HTR-8/SVneo (cell line): ENCODE results near the gene AVPR2.

ENCODE experiments used
- DNase-seq: peaks from one replicate; pipeline ENCODE4 v3.0.0; 2011; ENCODE audit warnings: low spot score, mixed read lengths; ENCODE audit not compliant: insufficient read length
- FAIRE-seq: peaks from 2 replicates; lab custom pipeline; 2011; peaks lifted over from hg19 to GRCh38; lab: Jason Lieb, UNC

Gene AVPR2

DNA sequence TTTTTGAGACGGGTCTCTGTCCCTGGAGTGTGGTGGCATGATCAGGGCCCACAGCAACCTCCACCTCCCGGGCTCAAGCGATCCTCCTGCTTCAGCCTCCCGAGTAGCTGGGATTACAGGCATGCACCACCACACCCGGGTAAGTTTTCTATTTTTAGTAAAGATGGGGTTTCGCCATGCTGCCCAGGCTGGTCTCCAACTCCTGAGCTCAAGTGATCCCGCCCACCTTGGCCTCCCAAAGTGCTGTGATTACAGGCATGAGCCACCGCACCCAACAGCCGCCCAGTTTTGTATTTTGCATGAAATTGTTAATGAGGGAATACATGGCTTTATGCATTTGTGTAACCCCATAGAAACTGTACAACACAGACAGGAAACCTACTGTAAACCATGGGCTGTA is 24.4 kb downstream of the AVPR2 start:
- FAIRE-seq (no peak), DNase-seq (no peak)

DNA sequence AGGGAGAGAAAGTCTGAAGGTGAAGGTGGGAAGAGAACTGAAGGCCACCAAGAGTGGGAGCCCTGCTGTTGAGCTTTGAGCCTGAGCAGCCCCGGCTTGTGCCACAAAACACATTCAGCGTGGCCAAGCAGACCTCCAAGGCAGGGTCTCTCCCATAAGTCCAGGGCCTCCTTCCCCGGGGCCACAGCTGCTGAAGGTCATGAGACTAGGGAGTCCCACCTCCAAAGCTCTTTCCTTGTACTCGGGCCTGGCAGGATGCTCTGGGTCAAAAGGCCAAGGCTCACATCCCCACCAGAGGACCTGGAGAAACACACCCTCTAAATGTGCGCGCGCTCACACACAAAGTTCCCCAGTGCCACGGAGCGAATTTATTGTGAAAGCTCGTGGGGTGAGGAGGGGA is 25.1 kb downstream of the AVPR2 start:
- FAIRE-seq = no peak
- DNase-seq = no peak

DNA sequence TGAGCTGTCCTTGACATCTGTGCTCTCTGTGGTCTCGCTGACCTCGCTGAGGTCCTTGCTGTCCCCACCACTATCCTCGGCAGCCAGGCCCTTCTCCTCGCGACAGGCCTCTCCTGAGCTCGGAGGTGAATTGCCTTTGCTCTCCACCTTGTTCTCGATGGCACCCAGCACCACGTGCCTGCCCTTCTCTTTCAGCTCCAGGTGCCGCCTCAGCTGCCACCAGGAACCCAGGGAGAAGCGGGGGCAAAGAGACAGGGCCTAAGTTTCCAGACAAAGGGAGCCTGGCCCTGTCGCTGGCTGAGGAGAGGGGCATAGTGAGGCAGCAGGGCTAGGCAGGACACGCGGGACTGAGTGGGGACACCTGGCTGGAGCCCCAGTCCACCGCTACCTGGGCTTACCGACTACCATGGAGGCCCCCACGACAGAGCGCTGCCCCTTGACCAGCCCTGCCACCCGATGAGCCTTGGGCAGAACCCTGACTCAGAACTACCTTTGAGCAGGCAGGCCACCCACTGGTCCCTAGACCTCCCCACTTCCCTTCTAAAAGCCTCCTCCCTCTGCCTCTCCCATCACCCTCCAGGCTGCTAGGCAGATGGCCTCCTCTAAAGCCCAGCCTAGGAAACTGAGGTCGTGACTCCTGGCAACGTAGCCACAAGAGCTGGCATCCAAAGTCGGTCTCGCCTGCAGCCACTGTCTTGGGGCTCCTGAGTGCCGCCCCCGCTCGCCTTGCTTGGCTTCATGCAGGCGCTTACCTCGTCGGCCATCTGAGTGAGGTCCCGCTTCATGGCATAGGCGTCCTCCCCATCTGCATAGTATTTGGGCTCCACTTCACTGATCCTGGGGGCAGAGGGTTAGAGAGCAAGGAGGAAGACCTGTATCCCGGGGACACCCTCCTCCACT is 25.8 kb downstream of the AVPR2 start:
- FAIRE-seq (no peak), DNase-seq (no peak)

DNA sequence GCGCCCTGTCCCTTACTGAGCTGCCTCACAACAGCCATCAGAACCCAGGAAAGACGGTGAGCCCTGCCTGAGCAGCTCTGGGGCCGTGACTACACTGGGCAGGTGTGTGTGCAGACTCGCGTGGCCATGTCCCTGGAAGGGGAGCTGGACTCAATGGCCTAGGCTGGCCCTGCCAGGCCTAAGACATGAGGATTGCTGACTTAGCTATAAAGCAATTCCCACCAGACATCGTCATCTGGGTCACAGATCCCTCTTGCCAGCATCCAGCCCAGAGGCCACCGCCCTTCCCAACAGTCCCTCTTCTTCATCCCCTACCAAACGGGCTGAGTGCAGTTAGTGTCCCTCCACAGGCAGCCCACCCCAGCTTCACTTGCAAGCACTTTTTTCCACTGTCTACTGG is 26.7 kb downstream of the AVPR2 start:
- no peak for FAIRE-seq
- no peak for DNase-seq

DNA sequence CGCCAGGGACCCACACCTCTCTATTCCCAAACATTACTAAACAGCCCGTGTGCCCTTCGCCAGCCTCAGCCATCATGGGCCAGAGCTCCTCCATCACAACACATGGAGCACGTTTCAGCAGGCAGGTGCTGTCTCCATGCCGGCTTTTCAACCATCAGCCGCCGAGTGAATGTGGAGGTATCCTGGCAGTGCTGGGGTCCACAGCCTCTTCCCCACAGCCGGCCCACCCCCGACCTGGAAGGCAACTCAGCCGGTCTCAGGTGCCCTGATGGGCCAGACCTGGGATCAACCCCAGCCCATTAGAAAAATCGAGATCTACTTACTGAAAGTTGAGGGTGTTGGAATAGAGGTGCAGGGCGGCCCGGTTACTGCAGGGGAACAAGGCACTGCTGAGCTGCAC is 27.3 kb downstream of the AVPR2 start:
- FAIRE-seq = no peak

DNA sequence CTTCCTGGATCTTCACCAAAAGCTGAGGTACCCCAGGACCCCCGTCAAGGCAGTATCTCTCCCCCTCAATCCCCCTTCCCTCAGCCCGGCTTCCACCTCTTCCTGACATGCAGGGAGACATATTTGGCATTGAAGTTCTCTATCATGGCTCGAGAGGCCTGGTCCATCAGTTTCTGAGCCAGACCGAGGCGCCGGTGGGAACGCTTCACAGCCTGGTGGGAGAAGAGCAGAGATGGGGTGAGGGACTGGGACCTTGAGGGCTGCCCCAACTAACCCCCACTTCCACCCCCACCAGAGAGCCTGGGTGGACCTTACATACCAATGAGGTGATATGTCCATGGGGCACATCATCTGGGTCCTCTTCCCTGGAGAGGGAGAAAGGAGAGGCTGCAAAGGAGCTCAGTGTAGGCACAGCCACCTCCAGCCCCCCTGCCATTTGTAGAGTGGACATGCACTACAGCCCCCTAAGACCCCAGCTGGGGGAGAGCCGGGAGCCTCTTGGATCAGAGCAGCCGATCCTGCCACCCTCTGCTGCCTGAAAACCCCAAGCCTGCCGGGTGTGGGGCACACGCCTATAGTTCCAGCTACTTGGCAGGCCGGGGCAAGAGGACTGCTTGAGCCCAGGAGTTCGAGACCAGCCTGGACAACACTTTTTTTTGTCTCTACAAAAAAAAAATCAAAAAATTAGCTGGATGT is 27.9 kb downstream of the AVPR2 start:
- DNase-seq (no peak), FAIRE-seq (no peak)

More for the DNA sequence above, 27.3 kb downstream of the AVPR2 start:
- DNase-seq = no peak

DNA sequence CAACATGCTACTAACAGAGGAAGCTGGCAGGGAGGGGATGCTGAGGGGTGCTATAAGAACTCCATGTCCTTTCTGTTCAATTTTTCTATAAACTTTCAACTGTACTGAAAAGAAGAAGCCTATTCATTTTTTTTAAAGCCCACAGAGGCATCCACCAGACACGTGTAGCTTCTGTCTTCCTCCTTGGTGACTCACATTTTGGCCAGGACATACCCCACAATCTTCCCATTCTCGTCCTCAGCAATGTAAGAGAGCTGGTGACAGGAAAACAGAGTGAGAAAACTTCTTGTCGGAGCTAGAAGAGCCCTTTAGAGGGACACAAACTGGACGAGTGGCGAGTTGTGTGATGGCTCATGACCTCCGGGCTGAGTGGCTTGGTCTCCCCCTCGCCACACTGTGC is 29.3 kb downstream of the AVPR2 start:
- FAIRE-seq (no peak), DNase-seq (no peak)

DNA sequence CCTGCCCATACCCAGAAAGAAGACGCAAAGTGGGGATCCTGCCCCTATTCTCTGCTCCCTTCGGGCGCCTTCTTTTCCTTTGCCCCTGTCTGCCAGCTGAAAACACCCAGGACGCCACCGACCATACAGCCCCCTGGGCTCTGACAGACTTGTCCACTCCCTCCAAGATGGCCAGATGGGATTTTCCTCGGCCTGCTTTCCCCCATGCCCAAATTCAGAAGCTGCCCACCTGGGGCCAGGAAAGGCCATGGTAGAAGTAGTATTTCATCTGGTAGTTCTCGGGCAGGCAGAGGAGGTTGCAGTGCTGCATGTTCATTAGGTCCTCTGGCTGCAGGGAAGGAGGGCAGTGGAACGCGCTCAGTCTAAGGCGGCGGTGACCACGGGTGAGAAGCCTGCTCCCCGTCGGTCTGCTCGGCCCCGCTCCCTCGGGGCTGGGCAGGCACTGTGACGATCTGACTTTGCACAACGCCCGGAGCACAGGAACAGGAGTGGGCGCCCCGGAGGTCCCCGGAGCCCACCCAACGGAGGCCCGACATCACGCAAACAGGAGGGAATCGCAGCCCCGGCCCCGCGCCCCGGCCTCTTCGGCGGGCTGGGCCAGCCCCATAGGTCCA is 29.8 kb downstream of the AVPR2 start:
- FAIRE-seq (no peak), DNase-seq (no peak)

DNA sequence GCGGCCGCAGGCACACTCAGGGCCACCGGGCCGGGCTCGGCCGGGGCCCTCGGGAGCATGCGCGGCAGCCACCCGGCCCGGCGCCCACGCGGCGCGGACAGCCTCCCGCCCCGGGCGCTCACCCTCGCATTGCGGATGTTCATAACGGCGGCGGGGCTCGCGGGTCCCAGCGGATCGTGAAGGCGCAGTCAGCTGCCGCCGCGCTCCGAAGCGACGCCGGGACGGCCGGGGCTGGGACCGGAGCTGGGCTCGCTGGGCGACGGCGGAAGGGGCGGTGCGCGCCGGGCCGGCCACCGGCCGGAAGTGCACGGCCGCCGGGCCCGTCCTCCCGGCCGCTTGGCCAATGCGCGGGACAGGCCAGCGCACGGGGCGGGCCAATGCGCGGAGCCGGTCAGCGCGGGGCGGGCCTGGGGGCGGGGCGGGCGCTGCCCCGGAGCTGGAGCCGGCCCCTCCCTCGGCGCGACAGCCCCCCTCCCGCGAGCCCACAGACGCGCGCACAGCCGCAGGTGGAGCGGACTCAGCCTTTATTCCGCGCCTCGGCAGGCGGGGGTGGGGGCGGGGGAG is 30.4 kb downstream of the AVPR2 start, which contains the start of gene NAA10:
Gene NAA10 (minus strand): TSS at position 276 of the 564 bp plus-strand sequence. CDS start 133 bp downstream, at position 143.
- peak; percentile 67 for DNase-seq
- no peak for FAIRE-seq

DNA sequence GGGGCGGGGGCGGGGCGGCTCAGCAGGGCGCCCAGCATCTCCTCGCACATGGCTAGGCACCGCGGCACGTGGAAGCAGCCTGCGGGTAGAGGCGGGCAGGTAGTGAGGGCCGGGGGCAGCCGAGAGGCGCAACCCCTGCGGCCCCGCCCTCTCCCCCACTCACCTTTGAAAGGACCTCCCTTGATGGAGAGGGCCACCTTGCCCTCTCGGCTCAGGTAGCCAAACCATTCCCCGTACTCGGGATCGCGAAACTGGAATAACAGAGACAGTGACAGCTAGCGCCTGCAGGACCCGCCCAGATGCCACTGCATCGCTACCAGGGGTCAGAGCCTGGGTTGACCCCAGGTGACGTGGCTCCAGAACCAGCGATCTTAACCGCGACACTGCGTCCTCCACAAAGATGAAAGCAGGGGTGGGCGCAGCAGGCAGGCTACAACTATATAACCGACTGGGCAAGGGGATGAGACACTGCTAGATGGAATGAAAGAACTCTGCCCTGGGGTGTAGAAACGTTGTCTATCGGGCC is 30.9 kb downstream of the AVPR2 start:
- FAIRE-seq = no peak
- no peak for DNase-seq

DNA sequence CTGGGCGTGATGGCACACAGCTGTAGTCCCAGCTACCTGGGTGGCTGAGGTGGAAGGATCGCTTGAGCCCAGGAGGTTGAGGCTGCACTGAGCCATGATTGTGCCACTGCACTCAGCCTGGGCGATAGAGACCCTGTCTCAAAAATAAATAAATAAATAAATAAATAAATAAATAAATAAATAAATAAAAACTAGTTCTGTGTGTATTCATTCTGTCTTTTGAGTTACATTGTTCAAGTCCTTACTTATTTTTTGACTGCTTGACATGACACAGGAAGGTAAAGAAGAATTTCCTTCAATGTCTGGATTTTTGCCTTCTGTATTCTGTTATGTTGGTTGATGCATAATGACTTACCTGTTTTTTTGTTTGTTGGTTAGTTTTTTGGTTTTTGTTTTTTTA is 32.6 kb downstream of the AVPR2 start:
- DNase-seq = no peak
- no peak for FAIRE-seq

DNA sequence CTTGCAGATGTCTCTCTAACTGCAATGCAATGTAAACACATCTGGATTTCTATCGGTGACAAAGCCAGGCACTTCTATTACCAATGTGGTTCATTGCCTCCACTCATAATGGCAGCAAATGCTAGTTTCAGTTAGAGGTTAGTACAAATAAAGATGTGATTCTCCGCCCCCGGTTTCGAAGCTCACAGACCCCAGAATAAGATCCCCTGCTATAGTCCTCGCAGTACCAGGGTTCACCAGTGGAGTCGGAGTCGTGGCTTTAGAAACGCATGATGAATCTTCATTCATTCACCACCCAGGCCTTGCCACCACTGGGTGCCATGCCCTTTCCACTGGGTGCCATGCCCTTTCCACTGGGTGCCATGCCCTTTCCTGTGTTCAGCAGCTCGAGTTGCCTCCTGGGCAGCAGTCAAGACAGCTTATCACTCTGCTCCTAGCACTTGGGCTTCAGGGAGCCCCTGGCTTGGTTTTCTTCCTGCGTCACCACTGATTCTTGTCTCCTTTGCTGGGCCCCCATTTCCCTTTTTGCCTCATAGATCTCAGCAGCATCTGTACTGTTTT is 33.8 kb downstream of the AVPR2 start:
- FAIRE-seq = no peak

DNA sequence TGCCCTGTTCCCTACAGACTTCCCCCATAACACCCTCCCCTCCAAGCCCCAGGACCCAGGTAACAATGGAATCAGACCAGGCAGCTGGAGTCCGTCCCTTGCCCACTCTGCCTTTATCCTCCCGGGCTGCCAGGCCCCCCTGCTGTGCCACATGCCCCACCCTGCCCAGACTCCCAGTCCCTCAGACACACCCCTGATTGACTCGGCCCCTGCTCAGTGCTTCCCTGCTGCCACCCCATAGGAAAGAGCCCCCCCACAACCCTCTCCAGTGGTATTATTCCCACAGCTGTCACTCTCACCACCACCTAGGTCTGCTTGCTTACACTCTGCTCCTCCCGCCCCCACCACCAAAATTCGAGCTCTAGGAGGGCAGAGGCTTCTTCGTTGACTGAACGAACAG is 35.1 kb downstream of the AVPR2 start:
- FAIRE-seq (no peak), DNase-seq (no peak)

More for the DNA sequence above, 33.8 kb downstream of the AVPR2 start:
- DNase-seq = no peak

DNA sequence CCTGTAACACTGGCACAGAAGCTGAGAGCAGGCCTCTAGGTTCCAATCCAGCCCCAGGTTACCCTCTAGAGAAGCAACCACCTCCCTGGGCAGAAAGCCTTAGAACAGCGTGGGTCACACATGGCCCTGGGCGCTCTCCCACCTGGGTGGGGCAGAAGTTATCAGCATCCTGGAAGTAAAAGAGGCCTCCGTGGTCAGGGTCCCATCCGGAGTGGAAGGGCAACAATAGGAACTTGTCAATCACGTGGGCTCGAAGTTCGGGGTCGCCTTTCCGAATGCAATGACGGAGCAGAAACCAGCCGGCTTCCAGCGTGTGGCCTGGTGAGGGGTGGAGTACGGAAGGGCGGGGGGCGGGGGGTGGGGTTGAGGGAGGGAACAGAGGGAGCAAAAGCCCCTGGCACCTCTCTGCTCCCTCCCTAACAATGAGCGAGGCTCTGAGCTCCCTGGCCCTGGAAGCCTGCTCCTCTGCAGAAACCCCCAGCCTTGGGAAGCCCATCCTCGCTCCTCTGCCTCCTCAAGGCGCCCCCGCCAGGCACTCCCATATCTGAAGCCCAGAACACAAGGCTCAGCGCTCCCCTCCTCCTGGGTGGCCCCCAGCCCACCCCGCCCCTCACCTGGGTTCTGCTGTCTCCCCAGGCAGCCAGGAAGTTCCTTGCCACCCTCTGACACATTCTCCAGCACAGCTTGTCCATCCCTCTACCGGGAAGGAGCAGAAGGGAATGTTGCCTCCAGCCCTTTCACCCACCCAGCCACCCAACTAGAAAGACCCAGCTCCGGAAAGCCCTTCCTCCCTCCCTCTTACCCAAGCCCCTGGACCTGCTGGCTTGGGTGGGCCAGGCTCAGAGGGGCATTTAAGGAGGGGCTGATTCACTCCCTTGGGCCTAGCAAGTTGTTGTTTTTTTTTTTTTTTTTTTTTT is 37.1 kb downstream of the AVPR2 start:
- FAIRE-seq = no peak
- no peak for DNase-seq

DNA sequence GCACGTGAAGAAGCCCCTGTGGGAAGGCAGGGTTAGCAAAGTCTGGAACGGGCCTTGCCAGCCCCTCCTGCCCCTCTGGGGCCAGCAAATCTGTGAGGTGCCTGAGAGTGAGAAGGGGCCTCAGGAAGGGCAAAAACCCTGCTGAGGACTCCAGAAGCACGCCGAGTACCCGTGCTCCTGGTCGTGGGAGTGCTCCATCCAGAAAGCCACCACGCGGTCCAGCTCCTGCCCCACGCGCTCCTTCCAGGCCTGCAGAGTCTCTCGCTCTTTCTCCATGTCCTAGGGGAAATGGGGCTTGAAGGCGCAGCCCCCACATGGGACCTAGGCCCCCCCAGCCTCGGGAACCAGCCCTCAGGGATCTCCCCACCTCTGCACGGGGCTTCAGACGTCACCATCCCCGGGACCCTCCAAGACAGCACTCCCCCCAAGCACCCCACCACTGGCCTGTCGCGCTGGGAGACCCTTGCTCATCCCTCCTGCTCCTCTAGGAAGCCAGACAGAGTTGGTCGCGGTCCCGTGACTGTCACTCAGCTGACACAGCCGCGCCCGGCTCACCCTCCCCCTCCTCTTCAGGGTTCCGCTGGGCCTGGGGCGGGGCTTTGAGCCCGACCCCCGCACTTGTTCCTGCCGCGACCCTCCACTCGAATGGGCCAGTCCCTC is 39.8 kb downstream of the AVPR2 start, which contains the start of gene RENBP:
Gene RENBP (minus strand): TSS at position 504 of the 660 bp plus-strand sequence. CDS start 33 bp downstream, at position 471.
- no peak for DNase-seq

DNA sequence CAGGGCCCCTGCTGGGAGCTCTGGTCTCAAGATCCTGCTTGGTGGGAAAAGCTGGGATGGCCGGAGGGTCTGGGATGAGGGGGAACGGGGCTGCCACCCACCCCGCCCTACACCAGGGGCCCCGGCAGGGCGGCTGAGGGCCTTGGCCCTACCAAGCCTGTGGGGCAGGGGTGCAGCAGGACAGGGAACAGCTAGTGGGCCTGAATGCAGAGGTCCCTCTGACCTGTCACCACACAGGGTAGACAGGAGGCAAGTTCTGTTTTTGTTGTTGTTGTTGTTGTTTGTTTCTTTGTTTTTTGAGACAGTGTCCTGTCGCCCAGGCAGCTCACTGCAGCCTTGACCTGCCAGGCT is 40.3 kb downstream of the AVPR2 start:
- DNase-seq (no peak), FAIRE-seq (no peak)

More for the DNA sequence above, 39.8 kb downstream of the AVPR2 start, which contains the start of gene RENBP:
- FAIRE-seq = no peak

DNA sequence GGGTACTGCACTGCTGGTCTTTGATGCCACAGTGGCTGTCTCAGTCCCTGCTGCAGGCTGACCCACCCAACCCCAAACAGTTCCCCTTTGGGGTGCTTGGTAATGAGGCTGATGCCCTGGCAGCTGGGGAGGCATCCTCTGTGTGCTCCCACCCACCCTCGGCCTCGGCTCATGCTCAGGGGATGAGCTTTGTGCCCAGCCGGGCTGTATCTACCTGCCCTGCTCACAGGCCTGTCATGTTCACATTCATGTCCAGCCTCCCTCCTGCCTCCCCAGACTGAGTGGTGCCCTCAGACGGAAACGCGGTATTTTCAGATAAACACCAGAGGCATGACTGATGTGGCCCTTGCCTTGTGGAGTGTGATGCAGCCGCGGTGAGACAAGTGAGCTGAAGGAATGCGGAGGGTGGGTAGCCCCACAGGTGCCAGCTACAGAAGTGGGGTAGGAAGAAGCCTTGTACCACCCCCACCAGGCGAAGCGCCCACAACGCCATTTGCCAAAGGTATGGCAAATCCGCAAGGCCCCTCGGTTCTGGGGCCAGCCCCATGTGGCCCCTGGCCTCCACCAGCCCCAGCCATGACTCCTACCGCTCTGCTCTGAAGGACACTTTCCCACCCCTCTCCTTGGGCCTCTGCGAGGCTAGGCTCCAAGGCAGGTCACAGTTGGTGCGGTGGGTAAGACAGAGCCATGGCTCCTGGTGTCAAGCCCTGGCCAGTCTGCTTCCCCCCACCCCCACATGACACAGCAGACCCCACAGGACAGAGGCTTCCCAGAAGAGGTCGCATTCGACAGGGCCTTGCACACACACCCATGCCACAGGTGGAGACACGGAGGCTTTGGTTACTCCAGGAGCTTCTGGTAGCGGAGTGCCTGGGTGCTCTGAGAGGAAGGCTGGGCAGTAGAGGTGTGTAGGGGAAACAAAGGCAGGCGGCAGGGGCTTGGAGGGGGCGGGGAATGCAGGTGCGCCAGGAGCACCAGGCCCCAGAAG is 41.8 kb downstream of the AVPR2 start:
- FAIRE-seq = no peak
- no peak for DNase-seq
